HG03108 (cell line): ENCODE data around the gene TTLL9.
"Not testable (repeated sequence)": the region's sequence is repeated elsewhere in the genome, so short reads cannot be mapped to it uniquely, and the experiment has no call there.

ENCODE experiments used
- ATAC-seq: cut with Tn5 transposase; IDR thresholded peaks from one replicate; pipeline ENCODE4 v1.9.1; 2021; ENCODE audit warnings: moderate library complexity; ENCODE audit not compliant: unreplicated experiment

The TTLL9 gene

DNA sequence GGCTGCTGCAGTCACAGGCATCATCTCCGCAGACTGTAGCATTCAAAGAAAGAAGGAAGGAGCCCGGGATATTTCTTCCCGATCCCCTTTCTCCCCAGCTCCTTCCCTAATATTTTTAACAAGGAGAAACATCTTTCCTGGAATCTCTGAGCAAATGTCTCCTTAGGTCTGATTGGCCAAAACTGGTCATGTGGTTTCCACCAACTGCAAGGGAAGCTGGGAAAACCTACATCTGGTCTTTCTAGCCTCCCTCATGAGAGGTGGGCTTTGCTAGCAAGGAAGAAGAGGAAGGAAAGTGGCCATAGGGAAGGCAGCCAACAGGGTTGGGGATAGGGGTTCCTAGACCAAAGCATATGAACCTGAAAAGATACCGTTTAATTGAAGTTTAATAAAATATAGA lies 46.3 kb downstream of the TTLL9 start:
- no peak for ATAC-seq

DNA sequence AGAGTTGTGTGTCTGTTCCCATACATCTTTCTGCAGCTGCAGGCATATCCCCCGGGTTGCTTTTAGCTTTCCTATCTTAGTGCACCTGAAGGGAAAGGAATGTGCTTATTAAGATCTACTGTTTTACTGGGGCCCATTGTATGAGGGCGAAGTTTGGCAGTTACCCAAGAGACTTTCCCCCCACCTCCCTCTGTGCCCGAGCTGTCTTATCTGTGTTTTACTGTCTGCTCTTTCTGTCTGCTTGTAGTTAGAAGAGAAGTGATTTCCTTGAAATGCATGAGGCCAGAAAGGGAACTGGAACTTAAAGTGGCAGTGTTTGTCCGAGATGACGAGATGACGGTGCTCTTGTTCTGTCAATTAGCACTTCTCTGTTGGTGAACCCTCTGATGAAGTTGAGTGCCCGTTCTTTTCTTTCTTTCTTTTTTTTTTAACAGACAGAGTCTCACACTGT lies 47.6 kb downstream of the TTLL9 start:
- not testable (repeated sequence) for ATAC-seq

DNA sequence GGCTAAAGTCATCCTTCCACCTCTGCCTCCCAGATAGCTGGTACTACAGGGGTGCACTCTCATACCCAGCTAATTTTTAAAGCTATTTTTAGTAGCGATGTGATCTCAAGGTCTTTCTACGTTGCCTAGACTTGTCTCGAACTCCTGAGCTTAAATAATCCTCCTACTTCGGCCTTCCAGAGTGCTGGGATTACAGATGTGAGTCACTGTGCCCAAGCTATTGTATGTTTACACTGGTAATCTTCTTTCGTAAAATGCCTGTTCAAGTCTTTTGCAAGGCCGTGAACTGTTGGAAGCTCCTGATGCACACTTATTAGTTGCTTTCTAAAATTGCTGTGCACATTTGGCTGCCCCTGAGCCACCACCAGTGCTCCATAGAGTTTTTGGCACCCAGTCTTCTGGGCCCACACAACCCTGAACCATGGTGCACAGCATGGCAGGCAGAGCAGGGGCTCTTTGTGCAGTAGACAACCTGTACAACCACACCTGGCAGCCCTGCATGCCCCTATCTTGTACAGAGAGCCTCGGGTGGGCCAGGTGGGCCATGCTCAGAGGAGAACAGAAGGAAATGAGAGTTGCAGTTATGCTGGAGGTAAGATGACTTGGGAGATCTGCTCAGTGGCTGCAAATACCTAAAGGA lies 48.2 kb downstream of the TTLL9 start:
- ATAC-seq: no peak

DNA sequence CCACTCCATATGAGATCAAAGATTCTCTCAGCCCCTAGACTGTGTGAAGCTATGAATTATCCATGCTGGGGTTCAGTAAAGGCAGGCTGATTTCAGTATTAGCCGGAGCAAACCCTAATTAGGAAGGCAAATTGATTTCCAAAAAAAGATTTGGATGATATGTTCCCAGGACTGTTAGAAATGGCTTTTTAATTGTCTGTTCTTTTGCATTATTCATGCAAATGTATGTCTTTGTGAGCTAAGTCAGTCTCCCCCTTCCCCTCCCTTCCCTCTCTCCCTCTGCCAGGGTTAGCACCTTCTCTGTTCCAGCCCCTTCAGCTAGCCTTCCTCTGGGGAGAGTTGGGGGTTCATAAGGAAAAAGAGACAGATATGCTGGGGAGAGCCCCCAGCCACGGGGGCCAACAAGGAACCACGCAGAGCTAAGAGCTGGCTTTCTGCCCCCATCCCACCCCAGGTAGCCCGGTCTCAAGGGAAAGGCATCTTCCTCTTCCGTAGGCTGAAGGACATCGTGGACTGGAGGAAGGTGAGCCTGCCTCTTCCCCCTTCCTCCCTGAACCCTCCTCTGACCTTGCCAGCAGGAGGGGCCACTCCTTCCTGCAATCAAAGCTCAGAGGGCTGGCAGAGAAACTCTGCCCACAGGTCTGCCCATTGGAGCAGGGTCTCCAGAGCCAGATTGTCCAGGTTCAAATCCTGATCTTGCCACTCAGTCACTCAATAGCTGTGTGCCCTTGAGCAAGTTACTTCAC lies 49.1 kb downstream of the TTLL9 start:
- ATAC-seq: no peak

DNA sequence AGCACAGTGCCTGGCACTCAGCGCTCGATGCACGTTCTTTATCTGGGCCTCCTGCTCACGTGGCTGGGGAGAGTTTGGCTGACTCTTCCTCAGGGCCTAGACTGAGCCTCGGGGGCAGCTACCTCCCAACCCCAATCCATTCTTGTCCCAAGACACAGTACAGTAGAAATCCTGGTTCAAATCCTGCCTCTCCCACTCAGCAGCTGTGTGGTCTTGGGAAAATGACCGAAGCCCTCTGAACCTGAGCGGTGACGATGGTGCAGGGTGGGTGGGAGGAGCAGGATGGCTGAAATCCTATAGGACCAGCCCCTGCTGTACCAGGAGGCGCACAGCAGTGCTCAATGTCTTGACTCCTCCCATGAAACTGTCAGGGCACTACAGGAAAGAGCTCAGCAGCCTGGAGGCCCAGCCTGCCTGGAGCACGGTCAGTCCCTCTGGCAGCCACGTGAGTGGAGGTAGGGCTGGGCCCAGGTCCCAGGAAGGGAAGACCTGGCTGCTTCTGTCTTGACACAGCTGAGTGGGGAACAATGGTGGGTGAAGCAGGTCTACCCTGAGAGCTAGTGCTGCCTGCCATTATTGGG lies 49.9 kb downstream of the TTLL9 start:
- ATAC-seq: no peak

DNA sequence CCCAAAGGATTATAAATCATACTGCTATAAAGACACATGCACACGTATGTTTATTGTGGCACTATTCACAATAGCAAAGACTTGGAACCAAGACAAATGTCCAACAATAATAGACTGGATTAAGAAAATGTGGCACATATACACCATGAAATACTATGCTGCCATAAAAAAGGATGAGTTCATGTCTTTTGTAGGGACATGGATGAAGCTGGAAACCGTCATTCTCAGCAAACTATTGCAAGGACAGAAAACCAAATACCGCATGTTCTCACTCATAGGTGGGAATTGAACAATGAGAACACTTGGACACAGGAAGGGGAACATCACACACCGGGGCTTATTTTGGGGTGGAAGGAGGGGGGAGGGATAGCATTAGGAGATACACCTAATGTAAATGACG lies 51.0 kb downstream of the TTLL9 start:
- not testable (repeated sequence) for ATAC-seq

DNA sequence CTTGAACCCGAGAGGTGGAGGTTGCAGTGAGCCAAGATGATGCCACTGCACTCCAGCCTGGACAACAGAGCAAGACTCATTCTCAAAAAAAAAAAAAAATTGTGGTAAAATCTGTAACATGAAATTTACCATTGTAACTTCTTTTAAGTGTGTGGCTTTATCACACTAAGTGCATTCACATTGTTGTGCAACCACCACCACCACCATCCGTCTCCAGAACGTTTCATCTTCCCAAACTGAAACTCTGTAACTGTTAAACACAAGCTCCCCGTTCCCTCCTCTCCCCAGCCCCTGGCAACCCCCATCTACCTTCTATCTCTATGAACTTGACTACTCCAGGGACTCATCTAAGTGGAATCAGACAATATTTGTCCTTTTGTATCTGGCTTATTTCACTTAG lies 51.7 kb downstream of the TTLL9 start:
- no peak for ATAC-seq

DNA sequence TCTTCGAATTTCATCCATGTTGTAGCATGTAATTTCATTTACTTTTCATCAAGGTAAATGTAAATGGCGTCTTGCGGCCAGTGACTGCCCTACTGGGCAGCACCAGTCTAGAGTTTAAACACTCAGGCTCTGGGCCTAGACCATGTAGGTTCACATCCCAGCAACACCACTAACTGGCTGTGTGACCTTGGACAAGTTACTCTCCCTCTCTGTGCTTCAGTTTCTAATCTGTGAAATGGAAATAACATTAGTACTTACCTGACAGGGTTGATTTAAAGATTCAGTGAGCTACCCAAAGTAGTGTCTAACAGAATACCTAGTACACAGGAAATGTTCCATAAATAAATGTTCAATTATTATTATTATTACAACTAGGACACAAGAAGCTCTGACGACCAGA lies 52.2 kb downstream of the TTLL9 start:
- ATAC-seq: no peak

DNA sequence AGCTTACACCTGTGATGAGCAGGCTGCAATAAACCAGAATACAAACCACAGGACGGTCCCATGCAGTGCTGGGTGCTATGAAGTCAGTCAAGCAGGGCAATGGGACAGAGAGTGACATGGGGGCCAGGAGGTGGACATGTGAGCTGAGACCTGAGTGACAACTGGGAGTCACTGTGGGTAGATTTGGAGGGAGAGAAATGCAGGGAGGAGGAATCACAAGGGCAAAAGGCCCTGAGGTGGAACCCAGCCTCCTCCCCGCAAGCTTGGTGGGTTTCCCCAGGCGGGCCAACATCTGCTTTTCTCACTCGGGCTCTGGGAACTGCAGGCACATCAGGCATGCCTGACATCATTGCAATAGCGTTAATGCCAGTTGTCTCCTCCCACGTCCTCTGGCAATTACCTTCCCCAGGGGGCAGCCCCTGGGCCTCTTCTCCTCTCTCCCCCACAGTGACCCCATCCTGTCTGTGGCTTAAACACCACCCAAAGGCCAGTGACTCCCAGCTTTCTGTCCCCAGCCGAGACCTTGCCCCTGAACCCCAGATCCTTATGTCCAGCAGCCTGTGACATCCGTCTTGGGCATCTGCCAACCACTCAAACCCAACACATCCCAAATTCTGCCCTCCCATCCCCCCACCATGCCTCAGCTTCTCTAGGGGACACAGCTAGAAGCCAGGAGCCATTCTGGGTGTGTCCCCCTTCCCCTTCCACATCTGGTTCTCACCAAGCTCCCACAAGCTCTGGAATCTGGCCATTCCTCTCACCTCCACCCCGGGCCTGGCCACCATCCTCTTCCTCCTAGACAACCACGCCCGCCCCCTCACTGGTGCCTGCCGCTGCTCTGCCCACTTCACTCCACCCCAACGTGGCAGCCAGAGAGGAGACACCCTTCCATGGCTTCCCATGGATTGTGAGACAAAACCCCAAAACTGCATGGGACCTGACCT lies 53.2 kb downstream of the TTLL9 start:
- peak; percentile 61 for ATAC-seq

DNA sequence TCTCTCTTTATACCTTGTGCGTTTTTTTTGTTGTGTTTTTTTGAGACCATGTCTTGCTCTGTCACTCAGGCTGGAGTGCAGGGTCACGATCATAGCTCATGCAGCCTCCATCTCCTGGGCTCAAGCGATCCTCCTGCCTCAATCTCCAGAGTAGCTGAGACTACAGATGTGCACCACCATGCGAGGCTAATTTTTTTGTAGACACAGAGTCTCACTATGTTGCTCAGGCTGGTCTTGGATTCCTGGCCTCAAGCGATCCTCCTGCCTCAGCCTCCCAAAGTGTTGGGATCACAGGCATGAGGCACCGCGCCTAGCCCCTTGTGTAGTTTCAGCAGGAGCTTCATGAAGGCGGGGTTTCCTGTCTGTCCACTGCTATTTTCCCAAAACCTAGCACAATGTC lies 54.1 kb downstream of the TTLL9 start:
- no peak for ATAC-seq

DNA sequence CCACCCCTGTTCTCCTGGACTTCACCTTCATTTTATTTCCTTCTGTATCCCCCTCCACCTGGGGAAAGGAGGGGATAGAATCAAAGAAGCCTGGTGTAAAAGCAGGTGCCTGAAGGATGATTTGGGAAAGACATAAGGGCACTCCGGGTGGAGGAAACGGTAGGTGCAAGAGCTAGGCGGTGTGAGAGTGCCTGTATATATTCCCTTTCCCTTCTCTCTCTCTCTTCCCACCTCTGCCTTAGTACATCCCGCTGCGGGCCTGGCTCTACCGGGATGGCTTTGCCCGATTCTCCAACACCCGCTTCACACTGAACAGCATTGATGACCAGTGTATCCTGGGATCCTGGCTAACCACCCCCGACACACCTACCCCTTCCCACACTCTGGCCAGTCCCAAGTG lies 55.2 kb downstream of the TTLL9 start:
- ATAC-seq: no peak

DNA sequence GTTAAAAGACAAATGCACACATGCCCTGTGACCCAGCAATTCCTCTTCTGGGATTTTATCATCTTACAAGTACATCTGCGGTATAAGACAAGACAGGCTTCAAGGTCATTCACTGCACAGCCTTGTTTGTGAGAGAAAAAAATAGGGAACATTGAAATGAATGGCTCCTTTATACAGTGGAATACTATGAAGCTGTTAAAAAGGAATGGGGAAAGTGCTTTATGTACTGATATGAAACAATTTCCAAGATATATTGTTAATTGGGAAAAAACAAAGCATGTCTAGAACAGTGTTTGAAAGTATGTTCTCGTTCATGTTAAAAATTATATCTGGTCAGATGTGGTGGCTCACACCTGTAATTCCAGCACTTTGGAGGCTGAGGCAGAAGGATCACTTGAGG lies 56.1 kb downstream of the TTLL9 start:
- ATAC-seq: no peak

DNA sequence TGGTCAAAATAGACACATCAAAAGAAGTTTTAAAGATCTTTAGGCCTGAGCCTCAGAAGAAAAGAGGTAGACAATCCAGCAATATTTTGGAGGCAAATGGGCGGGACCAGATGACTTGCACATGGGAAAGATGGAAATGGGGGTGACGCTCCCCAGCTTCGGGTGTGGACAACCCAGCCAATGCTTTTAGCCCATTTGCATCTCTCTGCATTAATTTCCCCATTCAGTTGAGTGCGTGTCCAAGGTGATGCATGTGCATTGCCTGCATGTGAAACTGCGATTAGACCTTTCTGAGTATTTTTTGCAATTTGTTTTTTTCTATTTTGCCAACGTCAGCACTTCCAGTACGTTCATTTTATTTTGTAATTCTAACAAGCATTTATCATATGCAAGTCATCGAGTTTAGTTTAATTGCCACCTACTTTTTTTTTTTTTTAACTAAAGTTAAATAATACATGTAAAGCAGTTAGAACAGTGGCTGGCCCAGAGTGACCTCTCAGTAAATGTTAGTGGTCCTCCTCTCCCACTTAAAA lies 57.3 kb downstream of the TTLL9 start:
- ATAC-seq: no peak

DNA sequence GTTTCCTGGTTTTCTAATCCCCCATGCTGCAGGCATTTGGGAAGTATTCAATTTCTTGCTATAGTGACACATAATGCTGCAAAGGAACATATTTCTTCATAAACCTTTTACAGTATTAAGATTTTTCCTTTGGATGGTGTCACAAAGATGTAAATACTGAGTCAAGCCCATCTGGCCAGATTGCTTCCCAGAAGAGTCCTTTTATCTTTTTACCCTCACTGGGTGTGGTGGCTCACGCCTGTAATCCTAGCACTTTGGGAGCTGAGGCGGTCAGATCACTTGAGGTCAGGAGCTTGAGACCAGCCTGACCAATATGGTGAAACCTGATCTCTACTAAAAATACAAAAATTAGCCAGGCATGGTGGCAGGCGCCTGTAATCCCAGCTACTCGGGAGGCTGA lies 59.2 kb downstream of the TTLL9 start:
- ATAC-seq: not testable (repeated sequence)

DNA sequence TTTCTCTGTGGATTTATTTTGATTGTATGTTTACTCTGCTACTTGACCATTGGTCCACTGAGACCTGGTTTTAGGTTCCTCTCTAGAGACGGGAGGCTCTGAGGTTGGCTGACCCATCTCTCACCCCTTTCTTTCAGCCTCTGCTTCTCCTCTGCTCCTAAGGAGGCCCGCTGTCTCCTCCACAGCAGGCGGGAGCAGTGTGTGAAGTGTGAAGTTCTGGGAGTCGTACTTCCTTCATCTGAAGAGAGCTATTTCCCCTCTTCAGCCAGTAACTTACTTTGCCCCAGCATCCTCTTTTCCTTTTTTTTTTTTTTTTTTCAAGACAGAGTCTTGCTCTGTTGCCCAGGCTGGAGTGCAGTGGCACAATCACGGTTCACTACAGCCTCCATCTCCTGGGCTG lies 60.3 kb downstream of the TTLL9 start:
- ATAC-seq: no peak

DNA sequence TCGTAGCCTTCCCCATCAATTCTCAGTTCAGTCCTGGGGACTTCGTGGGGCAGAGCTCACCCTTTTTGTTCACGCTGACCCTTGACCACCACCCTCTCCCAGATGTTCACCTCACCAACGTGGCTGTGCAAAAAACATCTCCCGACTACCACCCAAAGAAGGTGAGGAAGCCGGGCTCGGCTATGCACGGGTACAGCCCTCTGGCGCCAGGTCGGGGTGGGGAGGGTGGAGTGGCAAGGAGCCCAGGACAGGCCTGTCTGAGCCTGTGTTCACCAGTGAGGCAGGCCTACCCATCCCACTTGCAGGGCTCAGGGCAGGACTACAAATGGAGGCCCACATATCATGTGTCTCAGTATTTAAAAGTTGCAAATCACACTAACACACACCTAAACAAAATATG lies 63.3 kb downstream of the TTLL9 start:
- no peak for ATAC-seq

DNA sequence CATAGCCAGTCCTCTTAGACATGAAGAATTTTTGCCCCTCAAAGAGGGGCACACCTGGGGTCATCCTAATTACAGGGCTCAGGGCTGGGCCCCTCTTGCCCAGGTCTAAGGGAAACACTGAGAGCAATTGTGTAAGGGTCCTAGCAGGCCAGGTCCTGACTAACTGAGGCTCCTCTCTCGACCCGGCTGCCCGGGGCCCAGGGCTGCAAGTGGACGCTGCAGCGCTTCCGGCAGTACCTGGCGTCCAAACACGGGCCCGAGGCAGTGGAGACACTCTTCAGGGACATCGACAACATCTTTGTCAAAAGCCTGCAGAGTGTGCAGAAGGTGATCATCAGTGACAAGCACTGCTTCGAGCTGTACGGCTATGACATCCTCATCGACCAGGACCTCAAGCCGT lies 64.1 kb downstream of the TTLL9 start:
- no peak for ATAC-seq

DNA sequence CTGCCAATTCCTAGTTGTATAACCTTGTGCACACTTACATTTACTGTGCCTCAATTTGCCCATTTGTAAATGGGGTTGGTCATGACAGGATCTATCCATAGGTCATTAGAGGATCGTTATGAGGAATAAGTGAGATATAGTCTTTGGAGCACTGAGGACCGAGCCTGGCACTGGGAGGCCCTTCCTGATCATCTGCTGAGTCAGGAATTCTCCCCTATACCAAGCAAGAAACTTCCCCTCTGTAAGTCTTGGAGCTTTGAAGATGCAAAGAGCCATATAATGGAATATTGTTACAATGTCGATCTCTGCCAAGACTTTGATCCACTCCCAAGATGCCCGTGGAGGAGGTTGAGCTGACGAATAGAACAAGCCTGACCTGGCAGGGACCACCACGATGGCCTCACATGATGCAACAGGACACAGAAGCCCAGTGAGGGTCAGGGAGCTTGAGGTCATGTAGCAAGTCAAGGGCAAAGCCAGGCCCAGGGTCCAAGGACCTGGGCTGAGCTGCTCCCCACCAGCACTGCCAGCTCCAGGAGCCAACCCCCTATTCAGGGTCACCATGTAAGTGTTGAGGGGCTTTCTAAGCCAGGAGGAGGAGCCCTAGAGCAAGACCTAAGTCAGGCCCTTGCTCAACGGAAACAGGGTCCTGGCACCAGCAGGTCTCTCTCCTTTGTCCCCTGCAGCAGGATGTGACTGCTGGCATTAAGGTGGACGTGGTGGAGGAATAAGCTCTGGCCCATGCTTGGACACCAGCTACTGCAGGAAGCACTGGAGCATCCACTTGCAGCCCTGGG lies 64.7 kb downstream of the TTLL9 start:
- ATAC-seq: no peak

DNA sequence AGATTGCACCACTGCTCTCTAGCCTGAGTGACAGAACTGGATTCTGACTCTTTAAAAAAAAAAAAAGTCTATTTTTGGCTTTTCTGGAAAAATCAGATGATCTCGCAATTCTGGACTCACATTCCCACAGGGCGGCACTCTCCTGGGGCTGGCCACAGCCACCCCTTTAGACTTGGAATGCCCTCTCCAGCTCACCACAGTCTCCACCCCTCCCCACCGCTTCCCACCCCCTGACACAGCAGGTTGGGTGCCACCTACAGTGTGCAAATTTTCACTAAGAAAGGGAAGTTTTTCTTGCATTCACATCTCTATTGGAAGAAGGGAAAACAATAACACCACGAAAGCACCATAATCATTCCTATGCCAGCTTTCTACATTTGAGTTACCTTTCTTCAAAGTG lies 66.0 kb downstream of the TTLL9 start:
- no peak for ATAC-seq

DNA sequence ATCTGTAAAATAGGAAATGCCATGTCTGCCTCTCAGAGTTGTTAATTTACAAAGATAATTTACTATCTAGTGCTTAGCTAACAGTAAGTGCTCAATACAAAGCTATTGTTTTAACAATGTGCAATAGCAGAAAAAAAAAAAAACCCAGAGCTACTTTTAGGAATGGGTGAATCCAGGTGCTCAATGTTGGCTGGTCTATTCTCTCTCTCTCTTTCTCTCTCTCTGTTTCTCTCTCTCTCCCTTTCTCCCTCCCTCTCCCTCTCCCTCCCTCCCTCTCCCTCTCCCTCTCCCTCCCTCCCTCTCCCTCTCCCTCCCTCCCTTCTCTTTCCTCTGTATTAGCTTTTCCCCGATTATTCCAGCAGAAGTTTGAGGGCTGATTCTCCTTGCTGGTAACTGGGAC lies 67.4 kb downstream of the TTLL9 start:
- ATAC-seq: no peak
